Adrenal gland (tissue), 12 donors: ENCODE data around the gene FAF1. TPM values are rescaled to one million over a fixed set of nuclear protein-coding genes. Genes with fewer than 3 reads are reported as not detected.

Experiments
- DNase-seq, 7 donors: peaks; one replicate each; pipeline ENCODE4 v3.0.0-alpha.2; 2019 to 2020
- H3K27ac ChIP-seq, 5 donors: fragments of 200-600 bp; sonication (generic) in 4 of 5; 1 replicate in 3 of 5; 2 replicates in 2 of 5; pipeline versions ENCODE4 v1.5.1 to v1.8.0; 2016 to 2020; ENCODE audit warnings: mild to moderate bottlenecking in 1 of 5
- H3K27me3 ChIP-seq: fragments of 200-600 bp; 2 replicates; pipeline ENCODE4 v1.8.0; 2021
- H3K36me3 ChIP-seq, 2 donors: fragments of 200-600 bp; replicated peaks in 1 of 2; 1 replicate in 1 of 2; 2 replicates in 1 of 2; pipeline versions ENCODE4 v1.5.1 to v1.8.0; 2018 to 2022
- H3K4me1 ChIP-seq, 2 donors: fragments of 200-600 bp; replicated peaks in 1 of 2; 1 replicate in 1 of 2; 2 replicates in 1 of 2; pipeline versions ENCODE4 v1.5.1 to v1.8.0; 2018 to 2021
- H3K4me3 ChIP-seq, 4 donors: fragments of 200-600 bp; sonication (generic) in 3 of 4; one replicate each; pipeline ENCODE4 v1.5.1; 2016 to 2018
- H3K9me3 ChIP-seq, 3 donors: fragments of 200-600 bp; sonication (generic) in 1 of 3; replicated peaks in 1 of 3; 1 replicate in 2 of 3; 2 replicates in 1 of 3; pipeline versions ENCODE4 v1.5.1 to v1.8.0; 2016 to 2021
- CTCF ChIP-seq, 6 experiments: fragments of 450-650 bp in 4 of 6; fragments of 200-600 bp in 2 of 6; sonication (generic) in 1 of 6; IDR thresholded peaks; 1 replicate in 5 of 6; 2 replicates in 1 of 6; pipeline versions ENCODE4 v1.5.1 to v1.8.0; 2016 to 2021; ENCODE audit warnings: antibody characterized with exemption in 6 of 6, mild to moderate bottlenecking in 2 of 6, moderate library complexity in 1 of 6
- POLR2A ChIP-seq, 2 donors: fragments of 450-650 bp; IDR thresholded peaks; one replicate each; pipeline ENCODE4 v1.6.1; 2017; ENCODE audit warnings: antibody characterized with exemption in 2 of 2, mild to moderate bottlenecking in 2 of 2, moderate library complexity in 1 of 2
- WGBS, 4 donors: extraction: QIAGEN DNeasy Blood & Tissue Kit in 2 of 4; methylation state at CpG; one replicate each; pipeline versions ENCODE4 v1.1.5 to v1.1.7; 2013 to 2017; 5-methylcytosine and 5-hydroxymethylcytosine counted together
- intact Hi-C, 2 donors: fragments of 100-400 bp; cut with DNase I; formaldehyde crosslinking; loops; one replicate each; pipeline versions ENCODE4 v1.14.1 to v1.15.0; 2022 to 2023
- polyA plus RNA-seq, 3 donors: library from polyadenylated mRNA; stranded (reverse); fragments of 200-250 nt in 2 of 3; fragments of 350-450 nt in 1 of 3; fragmentation: Illumina TruSeq in 1 of 3; extraction: RNeasy Lipid Tissue Mini Kit (QIAGEN cat#74804) in 1 of 3; gene quantifications; one replicate each; pipeline ENCODE4 v1.2.3, GENCODE V29; 2013 to 2014
- total RNA-seq, 9 donors: library from RNA; depleted of rRNA in 4 of 9; stranded (reverse); fragments of >200 nt in 4 of 9; fragments of 120-200 nt in 1 of 9; fragmentation: NEBNext Ultra II Directional in 1 of 9; extraction: Animal tissue kit (Norgen Biotek cat#: 25700) in 1 of 9; gene quantifications; one replicate each; pipeline versions ENCODE4 v1.1.0 to v1.2.4, GENCODE V29; 2013 to 2023
- donor health status: healthy with polysubstance abuse.
- donor health status: Bipolar disorder and iron deficiency.
- donor health status: DM: yes; HTN: yes; CAD: no.
- donor health status: DM: no; HTN: no; CAD: no.
- donor health status: DM: no; HTN: no; CAD: no.
- donor health status: DM: yes; HTN: yes; CAD: no.

Gene FAF1
- total and polyA plus RNA-seq, 12 donors: 23.4 to 88.4 (median 44.5) TPM

DNA sequence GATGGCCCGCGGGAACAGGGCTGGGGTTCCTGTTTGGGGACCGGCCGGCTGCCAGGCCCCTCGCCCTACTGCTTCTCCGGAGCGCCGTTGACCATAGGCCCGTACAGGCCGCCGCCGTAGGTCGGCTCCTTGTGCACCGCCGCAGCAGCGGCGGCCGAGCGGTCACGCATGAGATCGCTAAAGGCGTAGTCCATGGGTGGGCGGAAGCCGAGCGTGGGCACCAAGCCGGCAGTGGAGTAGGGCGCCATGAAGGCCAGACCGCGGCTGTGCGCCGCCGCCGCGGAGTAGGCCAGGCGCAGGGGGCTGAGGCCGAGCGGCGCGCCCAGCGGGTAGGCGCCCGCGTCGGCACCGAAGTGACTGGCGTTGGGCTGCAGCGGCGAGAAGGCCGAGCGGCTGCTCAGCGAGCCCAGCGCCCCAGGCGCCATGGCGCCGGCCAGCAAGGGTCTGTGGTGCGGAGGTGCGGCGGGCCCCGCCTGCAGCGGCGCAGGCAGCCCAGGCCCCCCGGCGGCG is 541.4 kb downstream of the FAF1 start:
- Histone ChIP-seq H3K4me1 (peaks cover 0 to 31% of the 10 kb centered on the region in 2 donors), H3K4me3 (peak overlapping the region in 1 of 4 donors; percentile 46)

DNA sequence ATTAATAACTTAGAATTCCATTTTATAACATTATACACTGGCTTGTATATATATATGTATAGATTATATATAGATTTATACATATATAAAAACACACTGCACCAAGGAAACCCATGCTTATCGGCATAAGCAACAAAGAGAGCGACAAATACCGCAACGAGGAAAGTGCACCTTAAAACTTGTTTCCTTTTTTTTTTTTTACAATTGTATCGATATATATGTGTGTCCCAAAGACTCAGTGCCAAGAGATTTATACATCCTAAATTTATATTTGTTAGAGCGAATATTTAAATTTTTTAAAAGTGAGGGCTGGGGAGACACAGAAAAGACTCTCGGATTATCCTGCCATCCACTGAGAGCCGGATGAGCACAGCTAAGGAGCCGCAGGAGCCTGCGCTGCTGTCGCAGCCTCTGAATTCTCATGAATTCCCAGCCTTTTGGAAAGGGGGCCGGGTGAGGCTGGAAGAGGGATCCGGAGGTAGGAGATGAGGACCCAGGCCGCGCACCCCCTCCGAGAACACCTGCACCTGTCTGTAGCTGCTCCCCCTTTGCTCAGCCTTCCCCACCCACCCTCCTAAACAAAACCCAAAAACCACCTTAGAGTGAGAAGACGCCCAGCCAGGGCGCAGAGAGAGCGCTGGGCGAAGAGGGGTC is 542.0 kb downstream of the FAF1 start:
- Histone ChIP-seq H3K27me3 (peaks cover 83% of the 10 kb centered on the region), H3K9me3 (no peaks in the 10 kb centered on the region), H3K4me3 (peak overlapping the region in 1 of 4 donors; percentile 46)

More for the DNA sequence above, 541.4 kb downstream of the FAF1 start:
- Histone ChIP-seq H3K27me3 (peaks cover 89% of the 10 kb centered on the region), H3K9me3 (no peaks in the 10 kb centered on the region), H3K27ac (no peak overlapping the region), H3K36me3 (no peaks in the 10 kb centered on the region)
- TF ChIP-seq CTCF (IDR thresholded peaks at IDR 0.05) (no peak), POLR2A (IDR thresholded peaks at IDR 0.05) (no peak)
- DNase-seq: no peak
- intact Hi-C loops: no loop called here
- WGBS, 4 donors: 1 to 4% (median 3%) methylated on average over 5 to 64 of the region's 64 CpGs; no CpG with 5 or more reads in 1 of the 4 donors

GRCh38 chr1:50417507-50417906 is 542.6 kb downstream of the FAF1 start:
- intact Hi-C loops: no loop called here
- no peak overlapping the region for H3K27ac ChIP-seq
- WGBS, 4 donors: 13 to 15% (median 14%) methylated on average over 21 to 23 of the region's 23 CpGs
- H3K4me3 ChIP-seq: no peak overlapping the region
- DNase-seq: no peak
- no peaks in the 10 kb centered on the region for H3K9me3 ChIP-seq
- H3K27me3 ChIP-seq: peaks cover 78% of the 10 kb centered on the region
- no peaks in the 10 kb centered on the region for H3K36me3 ChIP-seq
- peaks cover 0 to 20% of the 10 kb centered on the region in 2 donors for H3K4me1 ChIP-seq
- TF ChIP-seq CTCF (IDR thresholded peaks at IDR 0.05): no peak
- TF ChIP-seq POLR2A (IDR thresholded peaks at IDR 0.05): no peak

More for the DNA sequence above, 542.0 kb downstream of the FAF1 start:
- Histone ChIP-seq H3K27ac (no peak overlapping the region), H3K36me3 (no peaks in the 10 kb centered on the region), H3K4me1 (peaks cover 0 to 25% of the 10 kb centered on the region in 2 donors)
- DNase-seq: no peak
- 14 to 21% (median 16%) methylated on average over 16 to 20 of the region's 20 CpGs for WGBS, 4 donors
- TF ChIP-seq CTCF (IDR thresholded peaks at IDR 0.05) (no peak), POLR2A (IDR thresholded peaks at IDR 0.05) (no peak)
- intact Hi-C loops: no loop called here

GRCh38 chr1:50416553-50417453 is 543.3 kb downstream of the FAF1 start:
- Histone ChIP-seq H3K27ac (no peak overlapping the region), H3K27me3 (peaks cover 71% of the 10 kb centered on the region), H3K4me1 (peaks cover 0 to 20% of the 10 kb centered on the region in 2 donors), H3K4me3 (no peak overlapping the region), H3K9me3 (no peaks in the 10 kb centered on the region), H3K36me3 (no peaks in the 10 kb centered on the region)
- 3 to 6% (median 5%) methylated on average over 27 to 46 of the region's 46 CpGs for WGBS, 4 donors
- TF ChIP-seq POLR2A (IDR thresholded peaks at IDR 0.05) (no peak), CTCF (IDR thresholded peaks at IDR 0.05) (no peak)
- DNase-seq: no peak
- intact Hi-C loops: no loop called here
